HCT116 (cell line): ENCODE data around the gene KRT73. TPM values are rescaled to one million over a fixed set of nuclear protein-coding genes. Genes with fewer than 3 reads are reported as not detected.

Experiments used
- ATAC-seq: fragments of 200-7000 bp; cut with Tn5 transposase; 2 replicates; pipeline ENCODE4 v1.9.1; 2020; ENCODE audit warnings: mild to moderate bottlenecking, moderate library complexity
- BruUV-seq: library from RNA; stranded (reverse); fragments of 400-500 nt; replicated peaks from 2 replicates; lab custom pipeline; 2021; lab: Mats Ljungman, UMichigan
- CTCF ChIA-PET: fragments of 300-600 bp; sonication (Branson Sonifier 250); formaldehyde crosslinking; loops from one replicate; lab custom pipeline; 2021; ENCODE audit warnings: antibody characterized with exemption; lab: Charles Lee
- POLR2A ChIA-PET: fragments of 300-600, 350-600 bp; sonication (Branson Sonifier 250); formaldehyde crosslinking; loops from one replicate; lab custom pipeline; 2021; ENCODE audit warnings: antibody characterized with exemption; lab: Charles Lee
- RAD21 ChIA-PET, 2 experiments: fragments of 300-600 bp; sonication (Branson Sonifier 250); formaldehyde crosslinking; loops; one replicate each; lab custom pipeline; 2023; ENCODE audit warnings: low total read pairs in 2 of 2; ENCODE audit not compliant: uncharacterized antibody in 2 of 2, unreplicated experiment in 2 of 2, low non-redundant PET in 1 of 2; lab: Charles Lee
- DNase-seq: peaks from one replicate; pipeline ENCODE4 v3.0.0-alpha.2; 2010; ENCODE audit warnings: low read depth, low spot score
- H2AFZ ChIP-seq: fragments of 200-600 bp; shearing (Covaris generic), sonication (generic); 2 replicates; pipeline ENCODE4 v1.6.1; 2017; ENCODE audit warnings: low read depth, mixed run types, mixed read lengths, antibody characterized with exemption, low read length; ENCODE audit not compliant: poor library complexity, severe bottlenecking
- H3K27ac ChIP-seq: 2 replicates; pipeline ENCODE4 v1.5.1; 2012; ENCODE audit warnings: low read depth, low read length
- H3K27me3 ChIP-seq: fragments of 200-600 bp; sonication (generic); 2 replicates; pipeline ENCODE4 v1.6.1; 2016; ENCODE audit warnings: mixed run types, low read length, mixed read lengths; ENCODE audit not compliant: insufficient read depth
- H3K36me3 ChIP-seq, 2 experiments: fragments of 200-500 bp in 1 of 2; fragments of 200-600 bp in 1 of 2; sonication (Bioruptor generic) in 1 of 2; sonication (generic) in 1 of 2; 2 replicates each; pipeline versions ENCODE4 v1.5.1 to v1.6.1; 2014 to 2016; ENCODE audit warnings: low read length in 2 of 2, inconsistent platforms in 1 of 2, mixed read lengths in 1 of 2, mixed run types in 1 of 2; ENCODE audit not compliant: insufficient read depth in 2 of 2, control insufficient read depth in 1 of 2
- H3K4me1 ChIP-seq, 2 experiments: fragments of 200-600 bp in 1 of 2; sonication (generic) in 1 of 2; 2 replicates each; pipeline versions ENCODE4 v1.5.1 to v1.6.1; 2012 to 2017; ENCODE audit warnings: low read length in 2 of 2, inconsistent platforms in 1 of 2, mild to moderate bottlenecking in 1 of 2, mixed read lengths in 1 of 2, mixed run types in 1 of 2, moderate library complexity in 1 of 2; ENCODE audit not compliant: insufficient read depth in 2 of 2, control insufficient read depth in 1 of 2
- H3K4me2 ChIP-seq: fragments of 200-600 bp; sonication (generic); 2 replicates; pipeline ENCODE4 v1.6.1; 2017; ENCODE audit warnings: mixed run types, low read length, mixed read lengths
- H3K4me3 ChIP-seq, 2 experiments: fragments of 200-600 bp in 1 of 2; sonication (generic) in 1 of 2; replicated peaks in 1 of 2; 2 replicates each; pipeline ENCODE4 v1.5.1; 2011 to 2016; ENCODE audit warnings: low read length in 2 of 2, control low read depth in 1 of 2, low read depth in 1 of 2, mild to moderate bottlenecking in 1 of 2, mixed read lengths in 1 of 2, mixed run types in 1 of 2
- H3K79me2 ChIP-seq: fragments of 200-600 bp; sonication (generic); 2 replicates; pipeline ENCODE4 v1.6.1; 2017; ENCODE audit warnings: mild to moderate bottlenecking, mixed run types, low read length, moderate library complexity, mixed read lengths; ENCODE audit not compliant: insufficient read depth
- H3K9ac ChIP-seq: fragments of 200-600 bp; sonication (generic); 2 replicates; pipeline ENCODE4 v1.6.1; 2016; ENCODE audit warnings: low read length, mixed read lengths
- H3K9me2 ChIP-seq: fragments of 200-600 bp; sonication (generic), shearing (Covaris generic); 2 replicates; pipeline ENCODE4 v1.6.1; 2017; ENCODE audit warnings: mixed run types, mild to moderate bottlenecking, moderate library complexity; ENCODE audit not compliant: insufficient read depth
- H3K9me3 ChIP-seq, 2 experiments: fragments of 200-500 bp in 1 of 2; fragments of 200-600 bp in 1 of 2; sonication (Bioruptor generic) in 1 of 2; sonication (generic) in 1 of 2; 2 replicates each; pipeline ENCODE4 v1.6.1; 2014 to 2017; ENCODE audit warnings: low read length in 2 of 2, mixed read lengths in 2 of 2, inconsistent platforms in 1 of 2, low read depth in 1 of 2, mild to moderate bottlenecking in 1 of 2, mixed run types in 1 of 2, moderate library complexity in 1 of 2; ENCODE audit not compliant: control insufficient read depth in 1 of 2, insufficient read depth in 1 of 2
- H4K20me1 ChIP-seq: fragments of 200-600 bp; sonication (generic), shearing (Covaris generic); 2 replicates; pipeline ENCODE4 v1.6.1; 2017; ENCODE audit warnings: mixed run types, mild to moderate bottlenecking, moderate library complexity; ENCODE audit not compliant: insufficient read depth
- ATF3 ChIP-seq: IDR thresholded peaks from 2 replicates; pipeline ENCODE4 v1.6.1; 2012
- CBX3 ChIP-seq: IDR thresholded peaks from 2 replicates; pipeline ENCODE4 v1.6.1; 2012; ENCODE audit warnings: low read depth
- CEBPB ChIP-seq: IDR thresholded peaks from 2 replicates; pipeline ENCODE4 v1.6.1; 2012; ENCODE audit warnings: low read depth
- EGR1 ChIP-seq: IDR thresholded peaks from 2 replicates; pipeline ENCODE4 v1.6.1; 2012; ENCODE audit warnings: low read depth
- ELF1 ChIP-seq: IDR thresholded peaks from 2 replicates; pipeline ENCODE4 v1.6.1; 2012; ENCODE audit warnings: low read depth, borderline replicate concordance
- EZH2phosphoT487 ChIP-seq: fragments of 200-600 bp; IDR thresholded peaks from 2 replicates; pipeline ENCODE4 v1.6.1; 2018; ENCODE audit warnings: antibody characterized with exemption, borderline replicate concordance
- FOSL1 ChIP-seq: IDR thresholded peaks from 2 replicates; pipeline ENCODE4 v1.6.1; 2012; ENCODE audit warnings: low read depth
- MAX ChIP-seq: IDR thresholded peaks from 2 replicates; pipeline ENCODE4 v1.6.1; 2012
- POLR2A ChIP-seq: IDR thresholded peaks from 2 replicates; pipeline ENCODE4 v1.7.0; 2011; ENCODE audit warnings: borderline replicate concordance; ENCODE audit not compliant: insufficient read depth, insufficient read length; ENCODE audit errors: extremely low read depth
- RAD21 ChIP-seq: IDR thresholded peaks from 2 replicates; pipeline ENCODE4 v1.6.1; 2012; ENCODE audit warnings: low read depth, mild to moderate bottlenecking
- SP1 ChIP-seq: IDR thresholded peaks from 2 replicates; pipeline ENCODE4 v1.6.1; 2012; ENCODE audit warnings: low read depth
- SRF ChIP-seq: IDR thresholded peaks from 2 replicates; pipeline ENCODE4 v1.6.1; 2012; ENCODE audit warnings: low read depth
- TCF7L2 ChIP-seq: IDR thresholded peaks from 2 replicates; pipeline ENCODE4 v1.7.0; 2011; ENCODE audit warnings: borderline replicate concordance, inconsistent platforms; ENCODE audit not compliant: insufficient read depth, insufficient read length; ENCODE audit errors: extremely low read depth
- ZBTB33 ChIP-seq: IDR thresholded peaks from 2 replicates; pipeline ENCODE4 v1.6.1; 2011; ENCODE audit warnings: mild to moderate bottlenecking, low read length, moderate library complexity; ENCODE audit not compliant: insufficient replicate concordance; ENCODE audit errors: extremely low read depth
- ZFX ChIP-seq: fragments of 450-650 bp; IDR thresholded peaks from 2 replicates; pipeline ENCODE4 v1.6.1; 2017
- intact Hi-C: fragments of 100-400 bp; cut with micrococcal nuclease; formaldehyde crosslinking; loops from 2 replicates; pipeline ENCODE4 v1.10.0; 2022
- total RNA-seq: library from RNA; stranded (reverse); gene quantifications from one replicate; pipeline ENCODE4 v1.2.1, GENCODE V29; 2021; ENCODE audit not compliant: unreplicated experiment

Gene KRT73
- total RNA-seq, 1 experiment from 2014 or later, result not detected

- no peak for DNase-seq
- Histone ChIP-seq H3K27ac (no peak overlapping the region), H3K36me3 (no peaks in the 10 kb centered on the region), H3K9me2 (no peaks in the 10 kb centered on the region), H3K4me1 (peaks cover 0 to 21% of the 10 kb centered on the region in 2 experiments; a peak in 3 of 4 replicates), H3K79me2 (no peaks in the 10 kb centered on the region), H3K4me2 (no peak overlapping the region), H2AFZ (no peak overlapping the region), H3K4me3 (no peak overlapping the region), H3K9ac (no peak overlapping the region), H4K20me1 (no peaks in the 10 kb centered on the region), H3K27me3 (no peaks in the 10 kb centered on the region), H3K9me3 (no peaks in the 10 kb centered on the region)
- ChIA-PET RAD21 (no interaction called here), POLR2A (no interaction called here), CTCF (no interaction called here)
- no peak for ATAC-seq
- TF ChIP-seq ELF1 (no peak), TCF7L2 (no peak), SRF (no peak), FOSL1 (no peak), EGR1 (no peak), ZBTB33 (no peak), POLR2A (no peak), RAD21 (no peak), ZFX (no peak), CEBPB (no peak), MAX (no peak), CBX3 (no peak), SP1 (no peak), ATF3 (no peak), EZH2phosphoT487 (no peak)
- no TSS peak for BruUV-seq
- intact Hi-C loops, result no loop called here
Measured at GRCh38 chr12:52606096-52606495, 12.3 kb downstream of the KRT73 start.
